Trophoblast cell (in vitro differentiated cells and primary cell): ENCODE results near the gene EIF5.
A peak's percentile ranks its signal among the peaks of the same experiment; 100 is the strongest.

Source experiments
- DNase-seq, 2 donors: peaks; one replicate each; pipeline ENCODE4 v3.0.0-alpha.2; 2016
- H2AFZ ChIP-seq: 2 replicates; pipeline ENCODE4 v1.6.1; 2013; ENCODE audit warnings: low read length, moderate library complexity, mild to moderate bottlenecking; ENCODE audit not compliant: insufficient read depth, poor library complexity
- H2AK5ac ChIP-seq: 2 replicates; pipeline ENCODE4 v1.6.1; 2013; ENCODE audit warnings: mild to moderate bottlenecking, low read length
- H2BK120ac ChIP-seq: 2 replicates; pipeline ENCODE4 v1.6.1; 2013; ENCODE audit warnings: low read length, mild to moderate bottlenecking, moderate library complexity; ENCODE audit not compliant: insufficient read depth, poor library complexity
- H2BK12ac ChIP-seq: 2 replicates; pipeline ENCODE4 v1.6.1; 2013; ENCODE audit warnings: mild to moderate bottlenecking, low read length, moderate library complexity
- H2BK5ac ChIP-seq: 2 replicates; pipeline ENCODE4 v1.6.1; 2013; ENCODE audit warnings: low read length, low read depth, moderate library complexity, mild to moderate bottlenecking; ENCODE audit not compliant: poor library complexity
- H3K14ac ChIP-seq: 2 replicates; pipeline ENCODE4 v1.6.1; 2013; ENCODE audit warnings: mild to moderate bottlenecking, low read length
- H3K18ac ChIP-seq: 2 replicates; pipeline ENCODE4 v1.6.1; 2013; ENCODE audit warnings: mild to moderate bottlenecking, low read length
- H3K23ac ChIP-seq: 2 replicates; pipeline ENCODE4 v1.6.1; 2013; ENCODE audit warnings: low read length
- H3K27ac ChIP-seq: 2 replicates; pipeline ENCODE4 v1.5.1; 2013; ENCODE audit warnings: low read depth, mild to moderate bottlenecking, inconsistent platforms, low read length, moderate library complexity
- H3K27me3 ChIP-seq: 2 replicates; pipeline ENCODE4 v1.6.1; 2013; ENCODE audit warnings: inconsistent platforms, mild to moderate bottlenecking, low read length, moderate library complexity; ENCODE audit not compliant: insufficient read depth
- H3K36me3 ChIP-seq, 2 experiments: 1 replicate in 1 of 2; 2 replicates in 1 of 2; pipeline ENCODE4 v1.6.1; 2013; ENCODE audit warnings: low read length in 2 of 2, mild to moderate bottlenecking in 2 of 2, moderate library complexity in 1 of 2; ENCODE audit not compliant: insufficient read depth in 2 of 2, control insufficient read depth in 1 of 2
- H3K4ac ChIP-seq: 2 replicates; pipeline ENCODE4 v1.6.1; 2013; ENCODE audit warnings: low read depth, mild to moderate bottlenecking, low read length, moderate library complexity
- H3K4me1 ChIP-seq, 2 experiments: 1 replicate in 1 of 2; 2 replicates in 1 of 2; pipeline ENCODE4 v1.6.1; 2013; ENCODE audit warnings: low read length in 2 of 2, mild to moderate bottlenecking in 2 of 2, moderate library complexity in 1 of 2; ENCODE audit not compliant: insufficient read depth in 2 of 2, control insufficient read depth in 1 of 2
- H3K4me2 ChIP-seq: 2 replicates; pipeline ENCODE4 v1.6.1; 2013; ENCODE audit warnings: inconsistent platforms, mild to moderate bottlenecking, low read length, moderate library complexity
- H3K4me3 ChIP-seq: 2 replicates; pipeline ENCODE4 v1.5.1; 2013; ENCODE audit warnings: mild to moderate bottlenecking, low read depth, low read length, inconsistent platforms
- H3K79me1 ChIP-seq: one replicate; pipeline ENCODE4 v1.6.1; 2013; ENCODE audit warnings: low read length
- H3K79me2 ChIP-seq: 2 replicates; pipeline ENCODE4 v1.6.1; 2013; ENCODE audit warnings: low read length, mild to moderate bottlenecking; ENCODE audit not compliant: control insufficient read depth, insufficient read depth, poor library complexity
- H3K9ac ChIP-seq: 2 replicates; pipeline ENCODE4 v1.6.1; 2013; ENCODE audit warnings: mild to moderate bottlenecking, low read length
- H3K9me3 ChIP-seq: 2 replicates; pipeline ENCODE4 v1.6.1; 2013; ENCODE audit warnings: low read depth, mild to moderate bottlenecking, control low read depth, inconsistent platforms, low read length; ENCODE audit not compliant: insufficient read depth
- H4K12ac ChIP-seq: 2 replicates; pipeline ENCODE4 v1.6.1; 2013; ENCODE audit warnings: low read depth, mild to moderate bottlenecking, low read length, moderate library complexity
- H4K8ac ChIP-seq: 2 replicates; pipeline ENCODE4 v1.6.1; 2013; ENCODE audit warnings: low read depth, mild to moderate bottlenecking, low read length, moderate library complexity
- H4K91ac ChIP-seq: one replicate; pipeline ENCODE4 v1.6.1; 2013; ENCODE audit warnings: low read depth, mild to moderate bottlenecking, low read length, moderate library complexity
- WGBS: extraction: QIAGEN DNeasy Blood & Tissue Kit; methylation state at CpG from one replicate; pipeline ENCODE4 v1.1.7; 2013; ENCODE audit warnings: missing lambda C conversion rate; ENCODE audit not compliant: insufficient read length, insufficient coverage; ENCODE audit errors: extremely low coverage; 5-methylcytosine and 5-hydroxymethylcytosine counted together

Gene EIF5

DNA sequence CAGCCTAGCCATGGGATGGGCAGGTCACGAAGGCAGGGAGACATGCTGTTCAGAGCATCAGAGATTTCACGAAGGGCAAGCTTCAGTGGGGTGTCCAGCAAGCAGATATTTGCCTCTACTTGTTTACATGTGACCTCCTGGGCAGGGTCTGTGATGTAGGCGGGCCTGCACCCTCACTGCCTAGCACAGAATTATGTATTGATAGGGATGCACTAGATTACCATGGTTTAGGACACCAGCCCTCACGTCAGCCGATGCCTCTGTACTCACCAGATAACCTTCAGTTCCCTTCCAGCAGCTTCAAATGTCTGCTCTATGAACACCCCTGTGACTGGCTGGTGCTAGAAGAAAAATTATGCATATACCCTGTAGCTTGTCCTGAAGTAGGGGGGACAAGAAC lies 5.1 kb upstream of the EIF5 start:
- peaks cover 3% of the 10 kb centered on the region for H3K79me2 ChIP-seq
- H3K36me3 ChIP-seq: no peaks in the 10 kb centered on the region
- peaks cover 8% of the 10 kb centered on the region for H3K9me3 ChIP-seq
- no peak overlapping the region for H3K14ac ChIP-seq
- no peak overlapping the region for H4K91ac ChIP-seq
- no peak overlapping the region for H4K8ac ChIP-seq
- H2BK5ac ChIP-seq: no peak overlapping the region
- no CpG with 5 or more reads among the region's 5 CpGs for WGBS
- H2AFZ ChIP-seq: no peak overlapping the region
- no peak overlapping the region for H3K4me3 ChIP-seq
- no peak overlapping the region for H3K9ac ChIP-seq
- H3K27ac ChIP-seq: no peak overlapping the region
- no peak overlapping the region for H2BK120ac ChIP-seq
- no peak overlapping the region for H2AK5ac ChIP-seq
- no peak overlapping the region for H3K4me2 ChIP-seq
- peaks cover 7% of the 10 kb centered on the region for H3K79me1 ChIP-seq
- no peaks in the 10 kb centered on the region for H3K27me3 ChIP-seq
- H4K12ac ChIP-seq: no peak overlapping the region
- H3K23ac ChIP-seq: no peak overlapping the region
- no peak overlapping the region for H3K18ac ChIP-seq
- H3K4me1 ChIP-seq: peaks cover 0 to 2% of the 10 kb centered on the region in 2 experiments
- DNase-seq: no peak
- H2BK12ac ChIP-seq: no peak overlapping the region
- no peak overlapping the region for H3K4ac ChIP-seq

DNA sequence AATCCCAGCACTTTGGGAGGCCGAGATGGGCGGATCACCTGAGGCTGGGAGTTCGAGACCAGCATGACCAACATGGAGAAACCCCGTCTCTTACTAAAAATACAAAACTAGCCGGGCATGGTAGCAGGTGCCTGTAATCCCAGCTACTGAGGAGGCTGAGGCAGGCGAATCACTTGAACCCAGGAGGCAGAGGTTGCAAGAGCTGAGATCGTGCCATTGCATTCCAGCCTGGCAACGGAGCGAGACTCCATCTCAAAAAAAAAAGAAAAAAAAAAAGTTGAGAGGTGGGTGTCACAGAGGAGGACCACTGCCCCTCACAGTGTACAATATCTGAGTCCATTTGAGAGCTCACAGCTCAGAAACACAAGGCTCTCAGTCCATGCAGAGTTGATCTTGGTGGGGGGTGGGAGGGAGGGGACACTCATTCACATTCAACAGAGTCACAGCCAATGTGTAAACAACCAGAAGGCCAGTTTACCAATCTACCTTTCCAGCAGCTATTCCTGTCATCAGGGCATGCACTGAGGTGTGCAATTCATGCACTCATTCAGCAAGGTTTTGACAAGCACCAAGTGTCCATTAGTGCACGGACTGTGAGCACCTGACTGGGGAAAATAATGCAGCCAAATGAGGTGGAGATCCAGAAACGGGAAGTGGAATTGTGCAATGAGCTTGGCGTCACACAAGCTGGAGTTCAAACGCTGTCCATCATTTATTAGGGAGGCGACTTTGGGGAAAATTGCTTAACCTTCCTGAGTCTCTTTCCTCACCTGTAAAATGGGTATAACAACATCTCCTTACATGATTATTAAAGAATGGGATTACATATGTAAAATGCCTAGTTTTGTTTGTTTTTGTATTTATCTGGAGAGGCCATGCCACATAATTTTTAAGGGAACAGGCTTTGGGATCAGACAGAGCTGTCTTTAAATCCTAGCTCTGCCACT lies 4.4 kb upstream of the EIF5 start:
- Histone ChIP-seq H3K36me3 (no peaks in the 10 kb centered on the region), H3K4me3 (no peak overlapping the region), H3K9ac (no peak overlapping the region), H3K4me1 (peaks cover 0 to 2% of the 10 kb centered on the region in 2 experiments), H3K79me2 (peaks cover 8% of the 10 kb centered on the region), H3K79me1 (peaks cover 13% of the 10 kb centered on the region), H2BK5ac (no peak overlapping the region), H3K27ac (no peak overlapping the region), H3K9me3 (peaks cover 8% of the 10 kb centered on the region), H2BK12ac (no peak overlapping the region), H3K23ac (no peak overlapping the region), H3K4me2 (no peak overlapping the region), H2AFZ (no peak overlapping the region), H3K14ac (no peak overlapping the region), H3K4ac (no peak overlapping the region), H4K12ac (no peak overlapping the region), H3K27me3 (no peaks in the 10 kb centered on the region), H2BK120ac (no peak overlapping the region), H3K18ac (no peak overlapping the region), H4K8ac (no peak overlapping the region), H4K91ac (no peak overlapping the region), H2AK5ac (no peak overlapping the region)
- peak in 1 of 2 donors; percentile 44 for DNase-seq
- no CpG with 5 or more reads among the region's 14 CpGs for WGBS

DNA sequence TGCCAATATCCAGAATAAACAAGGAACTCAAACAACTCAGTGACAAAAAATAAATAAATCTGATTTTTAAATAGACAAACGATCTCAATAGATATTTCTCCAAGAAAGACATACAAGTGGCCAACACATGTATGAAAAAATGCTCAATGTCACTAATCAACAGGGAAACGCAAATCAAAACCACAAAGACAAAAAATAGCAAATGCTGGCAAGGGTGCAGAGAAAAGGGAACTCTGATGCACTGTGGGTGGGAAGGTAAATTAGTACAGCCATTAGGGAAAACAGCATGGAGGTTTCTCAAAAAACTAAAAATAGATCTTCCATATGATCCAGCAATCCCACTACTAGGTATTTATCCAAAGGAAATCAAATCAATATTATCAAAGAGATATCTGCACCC lies 3.5 kb upstream of the EIF5 start:
- H4K12ac ChIP-seq: no peak overlapping the region
- peaks cover 16% of the 10 kb centered on the region for H3K79me2 ChIP-seq
- peaks cover 8% of the 10 kb centered on the region for H3K9me3 ChIP-seq
- no peak overlapping the region for H3K14ac ChIP-seq
- H4K91ac ChIP-seq: no peak overlapping the region
- no peak overlapping the region for H3K9ac ChIP-seq
- H3K23ac ChIP-seq: no peak overlapping the region
- no CpG with 5 or more reads among the region's 2 CpGs for WGBS
- peaks cover 0 to 3% of the 10 kb centered on the region in 2 experiments for H3K36me3 ChIP-seq
- no peak overlapping the region for H2BK5ac ChIP-seq
- H3K4me3 ChIP-seq: no peak overlapping the region
- H3K4ac ChIP-seq: no peak overlapping the region
- no peak overlapping the region for H3K4me2 ChIP-seq
- H3K27me3 ChIP-seq: no peaks in the 10 kb centered on the region
- no peak overlapping the region for H3K27ac ChIP-seq
- no peak overlapping the region for H2AFZ ChIP-seq
- no peak overlapping the region for H4K8ac ChIP-seq
- no peak for DNase-seq
- no peak overlapping the region for H2BK12ac ChIP-seq
- peaks cover 0 to 2% of the 10 kb centered on the region in 2 experiments for H3K4me1 ChIP-seq
- no peak overlapping the region for H2BK120ac ChIP-seq
- no peak overlapping the region for H3K18ac ChIP-seq
- H2AK5ac ChIP-seq: no peak overlapping the region
- peaks cover 18% of the 10 kb centered on the region for H3K79me1 ChIP-seq

DNA sequence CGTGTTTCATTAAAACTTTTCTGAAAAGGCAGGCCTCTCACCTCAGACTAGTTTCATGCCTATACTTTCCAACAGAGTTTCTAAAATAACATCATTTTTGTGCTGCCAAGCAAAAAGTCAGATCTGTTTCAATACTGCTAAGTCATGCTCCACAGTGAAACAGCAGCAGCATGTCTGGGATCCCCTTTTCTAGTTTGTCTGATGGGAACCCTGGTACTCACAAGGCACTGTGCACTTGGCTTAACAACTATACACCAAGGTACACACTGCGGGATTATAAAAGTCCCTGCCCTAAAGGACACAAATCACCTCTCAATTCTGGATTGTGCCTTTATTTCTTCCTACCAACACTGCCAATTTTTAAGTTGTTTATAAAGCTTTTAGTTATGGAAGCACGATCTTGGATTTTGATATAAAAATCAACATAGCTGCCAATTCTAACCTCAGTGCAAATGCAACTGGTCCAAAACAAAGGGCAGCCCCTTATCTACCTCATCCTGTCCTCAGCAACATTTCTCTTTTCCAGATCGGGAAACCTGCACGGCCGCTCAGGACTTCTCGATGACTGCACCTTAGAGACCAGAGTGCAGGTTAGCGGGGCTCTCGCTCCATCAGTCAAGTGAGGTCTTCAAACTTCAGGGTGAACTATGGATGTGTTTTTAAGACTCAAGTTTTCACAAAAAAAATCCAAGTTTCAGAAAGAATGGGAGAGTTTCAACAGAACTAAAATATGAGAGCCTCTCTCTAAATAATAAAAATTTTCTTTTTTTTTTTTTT lies 1.7 kb upstream of the EIF5 start:
- Histone ChIP-seq H2BK12ac (no peak overlapping the region), H3K4ac (no peak overlapping the region), H3K79me1 (peaks cover 18% of the 10 kb centered on the region), H3K14ac (no peak overlapping the region), H3K9ac (no peak overlapping the region), H3K27me3 (no peaks in the 10 kb centered on the region), H2AK5ac (no peak overlapping the region), H4K91ac (no peak overlapping the region), H3K4me3 (no peak overlapping the region), H2AFZ (no peak overlapping the region), H2BK120ac (no peak overlapping the region), H4K8ac (no peak overlapping the region), H3K18ac (no peak overlapping the region), H3K23ac (no peak overlapping the region), H3K27ac (no peak overlapping the region), H3K4me1 (peaks cover 0 to 2% of the 10 kb centered on the region in 2 experiments), H3K4me2 (no peak overlapping the region), H2BK5ac (no peak overlapping the region), H3K36me3 (peaks cover 8 to 20% of the 10 kb centered on the region in 2 experiments), H3K9me3 (peaks cover 2% of the 10 kb centered on the region), H3K79me2 (peaks cover 16% of the 10 kb centered on the region), H4K12ac (no peak overlapping the region)
- no peak for DNase-seq
- WGBS: no CpG with 5 or more reads among the region's 9 CpGs
